GM12801 (cell line): ENCODE measurements around the gene PRR5L.

Experiments
- TF ChIP-seq, protein P1 (sequence below): IDR thresholded peaks from one replicate; pipeline ENCODE4 v1.5.1; 2011; ENCODE audit warnings: control low read depth; ENCODE audit not compliant: insufficient read length; ENCODE audit errors: extremely low read depth

PRR5L gene

GRCh38 chr11:36282926-36283325 is 13.2 kb upstream of the PRR5L start:
- TF ChIP-seq, protein P1, sequence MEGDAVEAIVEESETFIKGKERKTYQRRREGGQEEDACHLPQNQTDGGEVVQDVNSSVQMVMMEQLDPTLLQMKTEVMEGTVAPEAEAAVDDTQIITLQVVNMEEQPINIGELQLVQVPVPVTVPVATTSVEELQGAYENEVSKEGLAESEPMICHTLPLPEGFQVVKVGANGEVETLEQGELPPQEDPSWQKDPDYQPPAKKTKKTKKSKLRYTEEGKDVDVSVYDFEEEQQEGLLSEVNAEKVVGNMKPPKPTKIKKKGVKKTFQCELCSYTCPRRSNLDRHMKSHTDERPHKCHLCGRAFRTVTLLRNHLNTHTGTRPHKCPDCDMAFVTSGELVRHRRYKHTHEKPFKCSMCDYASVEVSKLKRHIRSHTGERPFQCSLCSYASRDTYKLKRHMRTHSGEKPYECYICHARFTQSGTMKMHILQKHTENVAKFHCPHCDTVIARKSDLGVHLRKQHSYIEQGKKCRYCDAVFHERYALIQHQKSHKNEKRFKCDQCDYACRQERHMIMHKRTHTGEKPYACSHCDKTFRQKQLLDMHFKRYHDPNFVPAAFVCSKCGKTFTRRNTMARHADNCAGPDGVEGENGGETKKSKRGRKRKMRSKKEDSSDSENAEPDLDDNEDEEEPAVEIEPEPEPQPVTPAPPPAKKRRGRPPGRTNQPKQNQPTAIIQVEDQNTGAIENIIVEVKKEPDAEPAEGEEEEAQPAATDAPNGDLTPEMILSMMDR, result no peak

DNA sequence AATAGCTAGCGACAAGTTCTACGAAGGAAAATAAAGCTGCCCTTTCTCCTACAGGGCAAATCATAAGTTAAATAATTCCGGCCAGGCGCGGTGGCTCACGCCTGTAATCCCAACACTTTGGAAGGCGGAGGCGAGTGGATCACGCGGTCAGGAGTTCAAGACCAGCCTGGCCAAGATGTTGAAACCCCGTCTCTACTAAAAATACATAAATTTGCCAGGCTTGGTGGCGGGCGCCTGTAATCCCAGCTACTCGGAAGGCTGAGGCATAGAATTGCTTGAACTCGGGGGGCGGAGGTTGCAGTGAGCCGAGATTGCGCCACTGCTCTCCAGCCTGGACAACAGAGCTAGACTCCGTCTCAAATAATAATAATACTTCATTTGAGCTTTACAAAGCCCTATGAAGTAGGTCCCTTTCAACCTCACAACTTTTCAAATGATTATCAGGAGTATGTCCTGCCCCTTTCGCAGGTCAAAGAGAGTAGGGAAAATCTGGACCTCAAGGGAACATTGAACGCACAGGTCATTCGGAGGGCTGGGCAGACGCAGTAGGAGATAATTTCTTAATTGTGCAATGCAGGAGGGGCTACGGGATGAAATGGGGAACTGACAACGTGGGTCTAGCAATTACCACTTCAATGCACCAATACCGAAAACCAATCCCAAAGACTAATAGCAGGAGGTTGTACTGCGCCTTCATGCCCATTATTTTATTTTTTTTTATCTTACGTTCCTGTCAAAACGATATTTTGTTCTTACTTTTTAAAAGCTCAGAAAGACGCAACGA is 7.5 kb upstream of the PRR5L start:
- TF ChIP-seq, protein P1, result no peak

DNA sequence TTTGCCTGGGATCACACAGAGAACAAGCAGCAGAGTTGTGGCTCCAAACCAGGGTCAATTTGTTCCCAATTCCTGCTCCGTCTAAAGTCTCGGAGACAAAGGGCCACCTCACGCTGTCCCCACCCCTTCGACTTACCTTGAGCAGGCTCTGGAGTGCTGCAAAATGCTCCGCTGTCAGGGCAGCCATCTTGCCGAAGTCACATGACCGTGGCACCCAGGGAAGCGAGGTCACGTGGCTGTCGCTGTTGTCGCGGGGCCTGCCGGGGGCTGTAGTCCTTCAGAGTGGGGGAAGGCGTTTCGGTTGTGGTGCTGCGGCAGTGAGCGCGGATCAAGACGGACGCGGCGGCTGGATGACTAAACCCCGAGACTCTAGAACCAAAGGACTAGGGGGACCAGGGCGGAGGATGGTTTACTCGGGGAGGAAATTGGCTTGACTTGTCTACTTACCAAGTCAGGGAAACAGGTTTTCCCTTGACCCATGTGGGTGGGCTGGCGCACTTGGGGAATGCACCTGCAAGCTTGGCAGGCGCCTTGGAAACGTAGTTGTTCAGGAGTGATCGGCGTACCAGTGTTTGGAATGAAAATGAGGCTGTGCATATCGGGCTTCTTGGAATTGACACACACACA is 6.7 kb upstream of the PRR5L start, which contains the start of gene COMMD9:
Gene COMMD9, minus strand, starts transcription at position 199 of the 627 bp plus-strand sequence. Its CDS starts 12 bp downstream, at position 187.
- TF ChIP-seq, protein P1, result no peak

DNA sequence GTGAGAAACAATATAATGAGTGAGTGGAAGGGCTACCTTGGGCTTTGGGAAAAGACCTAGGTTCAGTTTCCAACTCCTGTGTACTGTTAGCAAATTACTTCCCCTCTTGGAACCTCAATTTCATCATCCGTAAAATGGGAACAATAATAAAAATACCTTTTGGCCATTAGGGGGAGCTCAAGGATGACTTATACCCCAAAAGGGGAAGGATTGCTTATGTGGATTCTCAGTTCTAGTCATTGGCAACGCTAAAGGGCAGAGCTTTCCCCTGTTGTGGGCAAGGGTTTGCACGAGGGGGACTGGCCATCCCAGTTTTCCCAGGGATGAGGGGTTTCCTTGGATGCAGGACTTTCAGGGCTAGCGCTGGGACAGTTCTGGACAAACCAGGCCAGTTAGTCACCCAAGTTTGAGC is 3.8 kb upstream of the PRR5L start:
- TF ChIP-seq, protein P1, result no peak

DNA sequence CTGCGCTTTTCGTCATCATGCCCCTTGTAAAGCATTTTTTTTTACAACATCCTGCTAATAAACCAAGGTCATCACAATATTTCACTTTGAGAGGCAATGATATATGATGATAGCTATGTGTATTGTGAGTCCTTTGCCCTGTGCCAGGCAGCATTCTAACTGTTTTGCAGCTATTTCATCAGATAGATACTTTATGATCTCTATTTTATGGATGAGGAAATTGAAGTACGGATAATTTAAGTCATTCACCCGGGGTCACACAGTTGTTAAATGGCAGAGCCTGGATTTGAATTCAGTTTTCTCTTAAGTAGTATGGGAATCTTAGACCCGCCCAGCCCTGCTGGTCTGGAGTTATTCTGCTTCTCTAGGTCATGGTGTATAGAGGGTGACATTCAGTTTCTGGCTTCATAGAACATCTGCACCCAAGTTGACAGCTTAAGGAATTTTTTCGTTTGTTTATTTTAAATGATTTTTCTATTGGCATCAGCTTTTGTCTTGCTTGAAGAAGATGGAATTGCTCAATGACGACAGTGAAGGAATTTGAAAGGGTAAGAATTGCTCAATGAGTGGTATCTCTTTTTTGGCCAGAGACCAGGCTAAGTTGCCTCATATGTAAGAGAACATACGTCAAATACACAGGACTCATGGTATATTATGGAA is 926 bp downstream of the PRR5L start:
- TF ChIP-seq, protein P1, result no peak

DNA sequence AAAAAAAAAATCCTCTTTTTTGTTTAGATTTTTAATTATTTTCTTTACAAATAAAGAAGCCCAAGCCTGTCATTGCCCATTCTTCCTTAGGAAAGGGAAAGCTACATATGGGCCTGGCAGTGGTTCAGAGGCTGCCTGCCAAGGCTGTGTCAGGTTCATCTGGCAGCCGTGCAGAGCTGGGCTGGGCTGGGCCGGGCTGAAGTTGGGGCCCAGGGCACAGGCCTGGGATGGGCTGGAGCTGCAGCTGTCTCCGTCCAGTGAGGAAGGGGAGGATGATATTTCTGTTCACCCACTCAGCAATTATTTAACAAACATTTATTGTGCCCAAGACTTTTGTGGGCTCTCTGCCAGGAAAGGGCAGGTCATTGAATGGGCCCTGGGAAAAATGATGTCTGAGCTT is 4.6 kb downstream of the PRR5L start:
- TF ChIP-seq, protein P1, result no peak

- TF ChIP-seq, protein P1, result no peak
Observed at GRCh38 chr11:36304351-36304750, 8.3 kb downstream of the PRR5L start.
